GM19452 (cell line): ENCODE results near the gene LRRC38.
"Not testable (repeated sequence)": the region's sequence is repeated elsewhere in the genome, so short reads cannot be mapped to it uniquely, and the experiment has no call there.

Experiments used
- ATAC-seq: cut with Tn5 transposase; IDR thresholded peaks from one replicate; pipeline ENCODE4 v1.9.1; 2021; ENCODE audit not compliant: unreplicated experiment

The LRRC38 gene

GRCh38 chr1:13465515-13465914, 48.3 kb downstream of the LRRC38 start:
- ATAC-seq = no peak

GRCh38 chr1:13462682-13463081, 51.1 kb downstream of the LRRC38 start:
- no peak for ATAC-seq

DNA sequence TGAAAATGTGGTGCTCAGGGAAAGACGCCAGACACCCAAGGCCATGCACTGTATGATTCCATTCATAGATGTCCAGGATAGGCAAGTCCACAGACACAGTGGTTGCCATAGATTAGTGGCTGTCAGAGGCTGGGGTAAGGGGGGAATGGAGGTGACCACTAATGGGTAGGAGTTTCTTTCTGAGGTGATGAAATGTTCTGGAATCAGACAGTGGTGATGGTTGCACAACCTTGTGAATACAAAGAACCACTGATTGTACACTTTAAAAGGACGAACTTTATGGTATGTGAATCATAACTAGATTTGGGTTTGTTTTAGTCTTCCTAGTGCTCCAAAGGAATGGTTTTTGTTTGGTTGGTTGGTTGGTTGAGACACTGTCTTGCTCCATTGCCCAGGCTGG, 51.8 kb downstream of the LRRC38 start:
- no peak for ATAC-seq

GRCh38 chr1:13456904-13457532, 56.8 kb downstream of the LRRC38 start:
- no peak for ATAC-seq

DNA sequence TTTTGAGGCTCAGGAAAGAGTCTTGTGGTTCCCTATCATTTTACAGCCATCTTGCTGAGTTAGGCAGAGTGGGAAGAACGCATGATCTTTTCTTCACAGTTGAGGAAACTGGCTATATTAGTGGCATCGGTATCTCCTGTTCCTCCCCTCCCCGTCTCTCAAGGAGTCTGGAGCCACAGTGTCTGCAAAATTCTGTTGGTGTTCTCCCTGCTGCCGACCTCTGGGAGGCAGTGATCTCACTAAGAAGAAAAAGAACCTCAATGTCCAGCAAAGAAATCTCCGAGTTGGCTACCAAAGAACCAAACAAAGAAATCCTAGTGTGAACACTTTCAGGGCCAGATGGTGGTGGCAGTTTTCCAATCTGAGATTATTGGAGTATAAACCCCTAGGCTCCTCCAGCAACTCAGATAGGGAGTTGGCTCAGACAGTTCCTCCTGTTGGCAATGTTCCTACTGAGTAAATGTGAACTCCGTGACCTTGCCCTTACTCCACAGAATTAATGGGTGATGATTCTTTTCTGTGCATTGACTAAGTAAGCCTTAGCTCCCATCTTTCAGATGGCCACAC, 62.3 kb downstream of the LRRC38 start:
- ATAC-seq = no peak

GRCh38 chr1:13450204-13450603, 63.6 kb downstream of the LRRC38 start:
- ATAC-seq = no peak

GRCh38 chr1:13443335-13443979, 70.3 kb downstream of the LRRC38 start:
- no peak for ATAC-seq

DNA sequence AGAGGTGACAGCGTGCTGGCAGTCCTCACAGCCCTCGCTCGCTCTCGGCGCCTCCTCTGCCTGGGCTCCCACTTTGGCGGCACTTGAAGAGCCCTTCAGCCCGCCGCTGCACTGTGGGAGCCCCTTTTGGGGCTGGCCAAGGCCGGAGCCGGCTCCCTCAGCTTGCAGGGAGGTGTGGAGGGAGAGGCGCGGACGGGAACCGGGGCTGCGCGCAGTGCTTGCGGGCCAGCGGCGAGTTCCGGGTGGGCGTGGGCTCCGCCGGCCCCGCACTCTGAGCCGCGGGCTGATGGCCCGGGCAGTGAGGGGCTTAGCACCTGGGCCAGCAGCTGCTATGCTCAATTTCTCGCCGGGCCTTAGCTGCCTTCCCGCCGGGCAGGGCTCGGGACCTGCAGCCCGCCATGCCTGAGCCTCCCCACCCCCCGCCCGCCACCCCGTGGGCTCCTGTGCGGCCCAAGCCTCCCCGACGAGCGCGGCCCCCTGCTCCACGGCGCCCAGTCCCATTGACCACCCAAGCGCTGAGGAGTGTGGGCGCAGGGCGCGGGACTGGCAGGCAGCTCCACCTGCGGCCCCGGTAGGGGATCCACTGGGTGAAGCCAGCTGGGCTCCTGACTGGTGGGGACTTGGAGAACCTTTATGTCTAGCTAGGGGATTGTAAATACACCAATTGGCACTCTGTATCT, 74.6 kb downstream of the LRRC38 start:
- not testable (repeated sequence) for ATAC-seq

DNA sequence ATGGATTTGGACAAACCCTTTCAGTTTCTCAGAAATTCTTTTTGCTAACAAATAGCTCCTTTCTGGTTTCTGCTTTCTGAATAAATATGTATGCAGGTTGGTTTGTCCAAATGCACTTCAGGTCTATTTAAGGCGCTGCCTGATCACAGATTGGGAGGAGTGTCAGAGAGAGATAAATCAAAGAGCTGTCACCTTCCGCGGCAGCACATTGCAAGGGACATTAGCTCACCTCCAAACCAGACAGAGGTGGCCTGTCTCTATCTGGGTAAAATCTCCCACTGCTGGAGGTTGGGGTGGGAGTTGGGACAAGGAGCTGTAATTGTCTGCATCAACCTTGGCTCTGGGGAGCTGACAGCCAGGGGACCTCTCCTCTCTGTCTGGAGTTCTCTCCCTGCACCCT, 78.3 kb downstream of the LRRC38 start:
- no peak for ATAC-seq

GRCh38 chr1:13433694-13434358, 80.0 kb downstream of the LRRC38 start:
- not testable (repeated sequence) for ATAC-seq

DNA sequence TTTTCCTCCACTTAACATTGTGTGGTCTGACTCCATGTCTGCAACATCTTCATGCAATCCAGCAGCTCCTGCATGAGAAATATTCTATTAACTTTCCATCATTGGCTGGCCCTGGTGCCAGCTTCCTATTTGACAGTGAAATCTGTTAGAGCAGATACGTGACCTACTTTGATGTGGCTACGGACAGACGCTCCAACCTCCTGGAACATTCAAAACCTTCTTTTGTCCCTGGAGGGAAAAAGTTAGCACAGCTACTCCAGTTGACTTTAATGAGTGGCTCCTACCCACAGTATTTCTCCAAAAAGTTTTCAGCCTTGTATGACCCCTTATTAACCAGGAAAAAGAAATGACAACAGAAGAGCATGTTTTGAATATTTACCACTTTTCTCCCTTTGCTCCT, 81.6 kb downstream of the LRRC38 start:
- no peak for ATAC-seq

GRCh38 chr1:13430495-13430894, 83.3 kb downstream of the LRRC38 start:
- ATAC-seq = no peak
